A204.1 (cell line): ENCODE measurements around the gene ITSN2.

Source experiments
- FAIRE-seq: peaks from 2 replicates; lab custom pipeline; 2012; peaks lifted over from hg19 to GRCh38; lab: Jason Lieb, UNC

Gene ITSN2

DNA sequence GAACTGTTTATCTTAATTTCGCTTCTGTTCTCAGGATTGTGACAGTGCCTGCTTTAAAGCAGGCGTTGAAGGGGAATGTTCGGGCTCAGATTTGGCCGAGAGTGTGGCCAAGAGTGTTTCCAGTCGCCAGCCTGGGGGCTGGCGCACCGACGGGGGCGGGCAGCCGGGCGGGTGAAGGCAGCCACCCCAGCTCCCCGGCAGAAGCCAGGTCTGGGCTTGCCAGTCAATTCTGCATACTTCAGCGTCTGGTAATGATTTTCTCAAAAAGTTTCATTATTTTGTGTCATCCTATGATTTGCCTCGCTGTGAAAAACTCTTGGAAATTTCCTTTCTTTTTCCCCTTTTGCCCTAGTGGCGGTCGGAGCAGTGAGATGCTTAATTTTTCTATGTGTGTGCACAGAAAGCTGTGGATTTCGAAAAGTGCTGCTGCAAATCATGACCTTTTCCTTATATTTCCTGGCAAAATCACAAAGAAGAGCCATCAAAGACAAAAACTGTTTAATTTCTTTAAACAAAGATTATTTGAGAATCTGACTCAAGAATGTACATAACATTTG lies 184.6 kb downstream of the ITSN2 start:
- no peak for FAIRE-seq

DNA sequence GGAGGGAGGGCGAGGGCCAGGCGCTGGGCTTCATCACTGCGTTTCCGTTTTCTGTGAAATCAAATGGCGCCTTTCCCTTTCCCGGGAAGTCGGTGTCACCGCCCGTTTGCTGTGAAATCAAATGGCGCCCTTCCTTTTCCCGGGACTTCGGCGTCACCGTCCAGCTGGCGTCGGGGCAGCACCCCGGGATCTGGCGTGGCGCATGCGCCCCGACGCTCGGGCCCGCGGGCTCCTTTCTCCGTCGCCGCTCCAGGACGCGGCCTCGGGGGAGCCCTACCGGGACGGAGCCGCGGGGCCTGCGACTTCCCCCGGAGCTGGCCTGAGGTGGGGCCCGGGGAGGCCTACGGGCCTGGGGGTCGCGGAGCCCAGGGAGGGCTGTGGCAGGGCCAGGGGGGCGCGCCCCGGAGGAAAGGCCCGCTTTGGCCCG lies 185.5 kb downstream of the ITSN2 start, which contains the start of gene FAM228A:
Gene FAM228A (plus strand): TSS at position 203 of the 427 bp plus-strand sequence. CDS start 428 bp downstream, outside the sequence.
- FAIRE-seq = no peak

DNA sequence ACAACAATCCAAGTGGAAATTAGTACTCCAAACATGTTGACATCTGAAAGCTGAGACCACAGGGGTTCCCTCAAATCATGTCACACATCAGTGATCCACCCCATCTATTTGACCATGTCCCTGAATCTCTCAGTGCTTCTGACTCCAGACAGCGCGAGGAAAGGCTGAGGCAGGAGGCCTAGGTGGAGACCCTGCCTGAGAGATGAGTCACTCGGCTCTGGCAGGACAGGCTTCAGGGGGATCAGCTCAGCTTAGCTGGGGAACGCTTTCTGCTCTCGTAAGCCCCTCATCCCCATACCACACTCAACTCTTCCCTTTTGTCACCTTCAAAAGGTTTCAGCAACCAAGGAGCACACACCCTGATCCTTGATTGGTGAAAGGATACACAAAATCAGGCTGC lies 191.3 kb downstream of the ITSN2 start:
- no peak for FAIRE-seq

DNA sequence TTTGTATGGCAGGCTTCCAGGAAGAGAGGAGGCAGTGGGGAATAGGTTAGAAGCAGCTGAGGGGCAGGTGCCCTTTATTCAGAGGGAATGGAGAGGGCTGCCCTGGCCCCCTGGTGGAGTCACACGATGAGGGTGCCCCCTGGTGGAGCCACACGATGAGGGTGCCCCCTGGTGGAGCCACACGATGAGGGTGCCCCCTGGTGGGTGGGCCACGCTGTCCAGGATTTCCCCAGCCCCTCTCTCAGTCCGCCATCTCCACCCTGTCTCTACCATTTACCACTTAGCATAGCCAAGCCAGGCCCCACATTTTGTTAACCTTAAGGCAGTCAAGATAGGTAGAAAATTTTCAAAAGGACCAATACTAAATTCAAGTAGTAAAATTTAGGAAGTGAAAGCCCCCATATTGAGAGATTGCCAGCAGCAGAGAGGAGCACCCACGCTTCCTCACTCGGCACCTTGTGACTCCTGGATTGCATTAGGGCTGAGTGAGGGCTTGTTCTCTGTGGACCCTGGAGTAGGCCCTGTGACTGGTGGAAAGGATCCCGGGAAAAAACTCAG lies 195.8 kb downstream of the ITSN2 start:
- FAIRE-seq = no peak

DNA sequence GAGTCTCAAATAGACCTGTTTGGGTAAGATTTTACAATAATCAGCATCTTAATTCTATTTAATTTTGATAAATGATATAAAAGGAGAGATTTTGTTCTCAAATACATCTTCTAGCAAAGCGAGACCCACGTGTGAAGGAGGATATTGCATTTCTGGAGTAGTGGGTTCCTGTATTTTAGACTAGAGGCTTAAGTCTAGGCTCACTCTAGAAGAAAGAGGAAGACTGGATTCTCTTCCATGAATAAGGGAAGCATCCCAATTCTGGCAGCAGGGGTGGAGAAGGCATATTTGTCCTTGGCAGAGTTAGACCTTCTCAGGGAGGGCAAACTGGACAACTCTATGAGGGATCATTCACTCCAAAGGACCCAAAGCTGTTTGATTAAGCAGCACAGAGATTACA lies 196.7 kb downstream of the ITSN2 start:
- FAIRE-seq = no peak

DNA sequence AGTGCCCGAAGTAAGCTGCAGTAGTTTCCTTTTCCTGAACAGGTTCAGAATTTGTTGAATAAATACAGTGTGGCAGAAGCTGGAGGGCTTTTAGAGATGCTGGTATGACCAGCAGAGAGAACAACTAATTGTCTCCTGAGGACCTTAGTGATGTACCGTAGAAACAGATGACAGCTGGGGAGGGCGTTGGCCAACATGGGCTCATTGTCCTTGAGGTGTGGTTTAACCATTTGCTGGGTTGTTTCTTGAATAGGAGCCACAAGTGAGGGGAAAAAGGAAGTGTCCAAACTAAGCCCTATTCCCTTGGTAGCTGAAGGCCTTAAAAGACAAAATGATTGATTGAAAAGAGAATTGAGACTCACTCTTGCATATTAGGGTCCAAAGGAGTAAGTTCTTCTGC lies 197.2 kb downstream of the ITSN2 start:
- FAIRE-seq = no peak

DNA sequence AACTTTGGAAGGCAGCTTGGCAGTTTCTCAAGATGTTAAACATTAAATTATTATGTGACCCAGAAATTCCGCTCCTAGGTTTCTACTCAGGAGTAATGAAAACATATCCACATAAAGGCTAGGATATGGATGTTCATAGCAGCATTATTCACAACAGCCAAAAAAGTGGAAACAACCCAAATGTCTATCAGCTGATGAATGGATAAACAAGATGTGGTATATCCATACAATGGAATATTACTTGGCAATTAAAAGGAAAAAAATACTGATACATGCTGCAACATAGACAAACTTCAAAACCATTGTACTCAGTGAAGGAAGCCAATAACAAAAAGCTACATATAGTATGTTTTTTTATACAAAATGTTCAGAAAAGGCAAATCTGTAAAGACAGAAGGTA lies 197.8 kb downstream of the ITSN2 start:
- FAIRE-seq = no peak

DNA sequence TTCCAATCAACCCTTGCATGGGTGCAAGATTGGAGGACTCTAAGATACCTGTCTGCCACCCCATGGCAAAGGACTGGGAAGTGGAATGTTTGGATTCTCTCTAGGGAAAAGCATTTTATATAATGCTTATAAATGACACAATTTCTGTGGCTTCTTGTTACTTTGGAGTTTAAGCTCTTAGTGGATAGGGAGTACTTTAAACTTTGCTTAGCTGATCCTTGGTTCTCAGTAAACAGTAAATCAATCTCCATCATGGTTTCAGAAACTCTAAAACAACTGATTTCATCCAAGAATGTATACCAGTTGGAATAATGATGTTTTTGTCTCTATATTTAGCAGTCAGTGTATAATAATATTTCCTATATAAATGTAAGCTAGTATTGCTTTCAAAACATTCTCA lies 199.6 kb downstream of the ITSN2 start:
- FAIRE-seq = no peak

DNA sequence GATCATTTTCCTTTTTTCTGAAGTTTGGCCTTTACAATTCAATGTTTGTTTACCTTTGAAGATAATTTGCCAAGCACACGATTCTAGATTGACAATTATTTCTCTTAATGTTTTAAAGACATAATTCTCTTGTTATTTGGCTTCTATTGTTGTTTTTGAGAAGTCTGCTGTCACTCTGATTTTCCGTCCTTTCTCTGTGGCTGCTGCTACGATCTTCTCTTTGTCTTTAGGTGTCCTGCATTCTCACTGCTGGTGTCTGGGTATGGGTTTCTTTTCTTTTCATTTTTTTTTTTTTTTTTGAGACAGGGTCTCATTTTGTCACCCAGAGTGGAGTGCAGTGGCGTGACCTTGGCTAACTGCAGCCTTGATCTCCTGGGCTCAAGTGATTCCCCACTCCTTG lies 200.6 kb downstream of the ITSN2 start:
- FAIRE-seq = no peak

DNA sequence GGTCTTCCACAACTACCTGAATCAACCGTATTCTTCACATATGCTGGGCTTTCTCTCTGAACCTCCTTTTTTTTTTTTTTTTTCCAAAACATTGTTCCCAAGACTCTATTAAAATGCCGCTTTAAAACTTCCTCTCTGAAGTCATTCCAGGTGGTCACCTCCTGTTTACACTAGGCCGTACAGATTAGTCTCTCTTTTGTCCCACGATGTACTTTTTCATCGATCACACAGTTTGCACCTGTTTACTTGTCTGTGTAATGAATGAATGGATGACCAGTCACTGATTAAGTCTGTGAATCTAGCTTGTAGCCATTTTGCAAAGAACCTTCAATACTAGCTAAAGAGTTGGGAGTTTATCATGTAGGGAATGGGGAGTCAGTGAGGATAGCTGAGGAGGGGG lies 202.2 kb downstream of the ITSN2 start:
- no peak for FAIRE-seq

DNA sequence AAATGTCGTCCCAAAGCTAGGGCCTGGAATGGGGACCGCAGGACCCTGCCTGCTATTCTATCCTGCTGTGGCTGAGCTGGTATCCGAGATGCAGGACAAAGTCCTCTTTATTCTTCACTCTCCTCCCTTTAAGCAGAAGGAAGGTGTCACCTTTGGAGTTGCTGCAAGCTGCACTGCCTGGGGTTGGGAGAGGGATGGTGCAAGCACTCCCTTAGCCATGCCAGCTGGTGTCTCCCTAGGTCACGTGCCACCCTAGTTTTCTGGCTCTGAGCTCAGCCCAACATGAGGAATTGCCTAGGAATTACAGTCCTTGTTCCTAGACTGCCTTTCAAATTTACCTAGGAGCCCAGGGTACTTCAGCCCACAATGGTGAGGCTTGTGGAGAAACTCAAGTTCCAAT lies 206.9 kb downstream of the ITSN2 start:
- no peak for FAIRE-seq
